ENCODE data around the gene LMCD1. TPM values are rescaled to one million over a fixed set of nuclear protein-coding genes. Genes with fewer than 3 reads are reported as not detected.

LMCD1 gene
- total RNA-seq, 1 donor from 2014 or later, result 35.0 TPM

- Histone ChIP-seq H3K36me3 (ENCODE audit: control insufficient read depth in 3 of 3, insufficient read depth in 3 of 3, low read length in 3 of 3) (no peaks in the 10 kb centered on the region), H3K4me3 (ENCODE audit: low read length in 3 of 3) (no peak overlapping the region), H3K4me1 (ENCODE audit: control insufficient read depth in 3 of 3, insufficient read depth in 3 of 3, low read length in 3 of 3) (peaks cover 14 to 26% (median 15%) of the 10 kb centered on the region in 3 donors), H3K9ac (ENCODE audit: low read depth in 1 of 3, low read length in 3 of 3) (no peak overlapping the region), H3K27ac (ENCODE audit: low read depth, low read length) (peak overlapping the region; percentile 76), H3K9me3 (ENCODE audit: control insufficient read depth in 3 of 3, low read length in 3 of 3) (no peaks in the 10 kb centered on the region), H3K27me3 (ENCODE audit: control insufficient read depth in 3 of 3, insufficient read depth in 3 of 3, low read length in 3 of 3) (no peaks in the 10 kb centered on the region)
Measured at GRCh38 chr3:8482263-8482662, 19.4 kb upstream of the LMCD1 start.

GRCh38 chr3:8482960-8483665 lies 18.5 kb upstream of the LMCD1 start:
- H3K4me3 ChIP-seq (ENCODE audit: low read length in 3 of 3), result no peak overlapping the region
- H3K4me1 ChIP-seq (ENCODE audit: control insufficient read depth in 3 of 3, insufficient read depth in 3 of 3, low read length in 3 of 3), result peaks cover 14 to 26% (median 15%) of the 10 kb centered on the region in 3 donors
- H3K9me3 ChIP-seq (ENCODE audit: control insufficient read depth in 3 of 3, low read length in 3 of 3), result no peaks in the 10 kb centered on the region
- no peaks in the 10 kb centered on the region for H3K36me3 ChIP-seq (ENCODE audit: control insufficient read depth in 3 of 3, insufficient read depth in 3 of 3, low read length in 3 of 3)
- H3K9ac ChIP-seq (ENCODE audit: low read depth in 1 of 3, low read length in 3 of 3), result peak overlapping the region in 1 of 3 donors; percentile 5
- peak overlapping the region; percentile 76 for H3K27ac ChIP-seq (ENCODE audit: low read depth, low read length)
- no peaks in the 10 kb centered on the region for H3K27me3 ChIP-seq (ENCODE audit: control insufficient read depth in 3 of 3, insufficient read depth in 3 of 3, low read length in 3 of 3)

GRCh38 chr3:8484409-8485140 lies 17.0 kb upstream of the LMCD1 start:
- Histone ChIP-seq H3K4me1 (ENCODE audit: control insufficient read depth in 3 of 3, insufficient read depth in 3 of 3, low read length in 3 of 3) (peaks cover 22 to 39% (median 28%) of the 10 kb centered on the region in 3 donors), H3K27ac (ENCODE audit: low read depth, low read length) (peak overlapping the region; percentile 76), H3K4me3 (ENCODE audit: low read length in 3 of 3) (no peak overlapping the region), H3K27me3 (ENCODE audit: control insufficient read depth in 3 of 3, insufficient read depth in 3 of 3, low read length in 3 of 3) (no peaks in the 10 kb centered on the region), H3K36me3 (ENCODE audit: control insufficient read depth in 3 of 3, insufficient read depth in 3 of 3, low read length in 3 of 3) (no peaks in the 10 kb centered on the region), H3K9ac (ENCODE audit: low read depth in 1 of 3, low read length in 3 of 3) (no peak overlapping the region), H3K9me3 (ENCODE audit: control insufficient read depth in 3 of 3, low read length in 3 of 3) (no peaks in the 10 kb centered on the region)

- Histone ChIP-seq H3K9ac (ENCODE audit: low read depth in 1 of 3, low read length in 3 of 3) (no peak overlapping the region), H3K9me3 (ENCODE audit: control insufficient read depth in 3 of 3, low read length in 3 of 3) (no peaks in the 10 kb centered on the region), H3K36me3 (ENCODE audit: control insufficient read depth in 3 of 3, insufficient read depth in 3 of 3, low read length in 3 of 3) (no peaks in the 10 kb centered on the region), H3K27me3 (ENCODE audit: control insufficient read depth in 3 of 3, insufficient read depth in 3 of 3, low read length in 3 of 3) (no peaks in the 10 kb centered on the region), H3K27ac (ENCODE audit: low read depth, low read length) (no peak overlapping the region), H3K4me3 (ENCODE audit: low read length in 3 of 3) (no peak overlapping the region), H3K4me1 (ENCODE audit: control insufficient read depth in 3 of 3, insufficient read depth in 3 of 3, low read length in 3 of 3) (peaks cover 28 to 46% (median 35%) of the 10 kb centered on the region in 3 donors)
Measured at GRCh38 chr3:8485141-8485870, 16.3 kb upstream of the LMCD1 start.

- no peaks in the 10 kb centered on the region for H3K27me3 ChIP-seq (ENCODE audit: control insufficient read depth in 3 of 3, insufficient read depth in 3 of 3, low read length in 3 of 3)
- H3K4me1 ChIP-seq (ENCODE audit: control insufficient read depth in 3 of 3, insufficient read depth in 3 of 3, low read length in 3 of 3), result peaks cover 32 to 48% (median 39%) of the 10 kb centered on the region in 3 donors
- H3K4me3 ChIP-seq (ENCODE audit: low read length in 3 of 3), result no peak overlapping the region
- no peaks in the 10 kb centered on the region for H3K9me3 ChIP-seq (ENCODE audit: control insufficient read depth in 3 of 3, low read length in 3 of 3)
- no peak overlapping the region for H3K27ac ChIP-seq (ENCODE audit: low read depth, low read length)
- no peak overlapping the region for H3K9ac ChIP-seq (ENCODE audit: low read depth in 1 of 3, low read length in 3 of 3)
- no peaks in the 10 kb centered on the region for H3K36me3 ChIP-seq (ENCODE audit: control insufficient read depth in 3 of 3, insufficient read depth in 3 of 3, low read length in 3 of 3)
Measured at GRCh38 chr3:8485943-8486342, 15.7 kb upstream of the LMCD1 start.

- no peak overlapping the region for H3K4me3 ChIP-seq (ENCODE audit: low read length in 3 of 3)
- H3K4me1 ChIP-seq (ENCODE audit: control insufficient read depth in 3 of 3, insufficient read depth in 3 of 3, low read length in 3 of 3), result peaks cover 36 to 53% (median 43%) of the 10 kb centered on the region in 3 donors
- no peak overlapping the region for H3K27ac ChIP-seq (ENCODE audit: low read depth, low read length)
- H3K27me3 ChIP-seq (ENCODE audit: control insufficient read depth in 3 of 3, insufficient read depth in 3 of 3, low read length in 3 of 3), result no peaks in the 10 kb centered on the region
- no peaks in the 10 kb centered on the region for H3K36me3 ChIP-seq (ENCODE audit: control insufficient read depth in 3 of 3, insufficient read depth in 3 of 3, low read length in 3 of 3)
- no peak overlapping the region for H3K9ac ChIP-seq (ENCODE audit: low read depth in 1 of 3, low read length in 3 of 3)
- no peaks in the 10 kb centered on the region for H3K9me3 ChIP-seq (ENCODE audit: control insufficient read depth in 3 of 3, low read length in 3 of 3)
Measured at GRCh38 chr3:8486434-8486833, 15.2 kb upstream of the LMCD1 start.

GRCh38 chr3:8486936-8487335 lies 14.7 kb upstream of the LMCD1 start:
- Histone ChIP-seq H3K27ac (ENCODE audit: low read depth, low read length) (no peak overlapping the region), H3K9ac (ENCODE audit: low read depth in 1 of 3, low read length in 3 of 3) (no peak overlapping the region), H3K27me3 (ENCODE audit: control insufficient read depth in 3 of 3, insufficient read depth in 3 of 3, low read length in 3 of 3) (no peaks in the 10 kb centered on the region), H3K9me3 (ENCODE audit: control insufficient read depth in 3 of 3, low read length in 3 of 3) (no peaks in the 10 kb centered on the region), H3K4me3 (ENCODE audit: low read length in 3 of 3) (no peak overlapping the region), H3K4me1 (ENCODE audit: control insufficient read depth in 3 of 3, insufficient read depth in 3 of 3, low read length in 3 of 3) (peaks cover 39 to 56% (median 47%) of the 10 kb centered on the region in 3 donors), H3K36me3 (ENCODE audit: control insufficient read depth in 3 of 3, insufficient read depth in 3 of 3, low read length in 3 of 3) (no peaks in the 10 kb centered on the region)

- H3K4me3 ChIP-seq (ENCODE audit: low read length in 3 of 3), result no peak overlapping the region
- peak overlapping the region; percentile 74 for H3K27ac ChIP-seq (ENCODE audit: low read depth, low read length)
- peaks cover 30 to 45% (median 41%) of the 10 kb centered on the region in 3 donors for H3K4me1 ChIP-seq (ENCODE audit: control insufficient read depth in 3 of 3, insufficient read depth in 3 of 3, low read length in 3 of 3)
- no peak overlapping the region for H3K9ac ChIP-seq (ENCODE audit: low read depth in 1 of 3, low read length in 3 of 3)
- H3K36me3 ChIP-seq (ENCODE audit: control insufficient read depth in 3 of 3, insufficient read depth in 3 of 3, low read length in 3 of 3), result no peaks in the 10 kb centered on the region
- no peaks in the 10 kb centered on the region for H3K27me3 ChIP-seq (ENCODE audit: control insufficient read depth in 3 of 3, insufficient read depth in 3 of 3, low read length in 3 of 3)
- no peaks in the 10 kb centered on the region for H3K9me3 ChIP-seq (ENCODE audit: control insufficient read depth in 3 of 3, low read length in 3 of 3)
Measured at GRCh38 chr3:8488411-8488810, 13.2 kb upstream of the LMCD1 start.

GRCh38 chr3:8488877-8489276 lies 12.7 kb upstream of the LMCD1 start:
- Histone ChIP-seq H3K27ac (ENCODE audit: low read depth, low read length) (peak overlapping the region; percentile 74), H3K9ac (ENCODE audit: low read depth in 1 of 3, low read length in 3 of 3) (no peak overlapping the region), H3K4me1 (ENCODE audit: control insufficient read depth in 3 of 3, insufficient read depth in 3 of 3, low read length in 3 of 3) (peaks cover 27 to 41% (median 38%) of the 10 kb centered on the region in 3 donors), H3K9me3 (ENCODE audit: control insufficient read depth in 3 of 3, low read length in 3 of 3) (no peaks in the 10 kb centered on the region), H3K27me3 (ENCODE audit: control insufficient read depth in 3 of 3, insufficient read depth in 3 of 3, low read length in 3 of 3) (no peaks in the 10 kb centered on the region), H3K36me3 (ENCODE audit: control insufficient read depth in 3 of 3, insufficient read depth in 3 of 3, low read length in 3 of 3) (no peaks in the 10 kb centered on the region), H3K4me3 (ENCODE audit: low read length in 3 of 3) (no peak overlapping the region)
